ENCODE data around the gene NBEAL1.

DNA sequence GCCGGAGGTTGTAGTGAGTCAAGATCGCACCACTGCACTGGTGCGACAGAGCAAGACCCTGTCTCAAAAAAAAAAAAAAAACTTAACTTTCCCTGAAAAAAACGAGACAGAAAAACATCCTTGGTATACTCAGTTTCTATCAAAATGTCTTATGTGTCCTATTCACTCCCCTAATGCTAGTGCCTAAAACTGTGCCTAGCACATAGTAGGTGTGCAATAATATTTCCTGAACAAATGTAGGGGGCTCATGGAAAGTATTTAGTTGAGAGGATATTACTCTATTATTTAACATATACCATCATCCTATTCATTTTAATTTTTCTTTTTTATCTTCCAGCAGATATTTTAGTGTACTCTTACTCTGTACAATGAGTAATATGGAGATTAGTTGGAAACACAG is 120.4 kb downstream of the NBEAL1 start:
- TF ChIP-seq POLR2A (IDR thresholded peaks at IDR 0.05; ENCODE audit: low read depth), result no peak
- TF ChIP-seq POLR2AphosphoS5 (IDR thresholded peaks at IDR 0.05), result no peak
- TF ChIP-seq, protein P1, sequence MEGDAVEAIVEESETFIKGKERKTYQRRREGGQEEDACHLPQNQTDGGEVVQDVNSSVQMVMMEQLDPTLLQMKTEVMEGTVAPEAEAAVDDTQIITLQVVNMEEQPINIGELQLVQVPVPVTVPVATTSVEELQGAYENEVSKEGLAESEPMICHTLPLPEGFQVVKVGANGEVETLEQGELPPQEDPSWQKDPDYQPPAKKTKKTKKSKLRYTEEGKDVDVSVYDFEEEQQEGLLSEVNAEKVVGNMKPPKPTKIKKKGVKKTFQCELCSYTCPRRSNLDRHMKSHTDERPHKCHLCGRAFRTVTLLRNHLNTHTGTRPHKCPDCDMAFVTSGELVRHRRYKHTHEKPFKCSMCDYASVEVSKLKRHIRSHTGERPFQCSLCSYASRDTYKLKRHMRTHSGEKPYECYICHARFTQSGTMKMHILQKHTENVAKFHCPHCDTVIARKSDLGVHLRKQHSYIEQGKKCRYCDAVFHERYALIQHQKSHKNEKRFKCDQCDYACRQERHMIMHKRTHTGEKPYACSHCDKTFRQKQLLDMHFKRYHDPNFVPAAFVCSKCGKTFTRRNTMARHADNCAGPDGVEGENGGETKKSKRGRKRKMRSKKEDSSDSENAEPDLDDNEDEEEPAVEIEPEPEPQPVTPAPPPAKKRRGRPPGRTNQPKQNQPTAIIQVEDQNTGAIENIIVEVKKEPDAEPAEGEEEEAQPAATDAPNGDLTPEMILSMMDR (IDR thresholded peaks at IDR 0.05), result no peak
